HUDEP-2 (cell line): Measurements from ENCODE around the gene MAP1LC3C.
A peak's percentile ranks its signal among the peaks of the same experiment; 100 is the strongest.
"Not testable (repeated sequence)": the region's sequence is repeated elsewhere in the genome, so short reads cannot be mapped to it uniquely, and the experiment has no call there.

Experiments used
- DNase-seq, 76 experiments: peaks; one replicate each; lab custom pipeline; 2025; ENCODE audit not compliant: unreplicated experiment in 76 of 76; lab: John Stamatoyannopoulos, UW

The MAP1LC3C gene

GRCh38 chr1:241994171-241994570 lies 4.7 kb downstream of the MAP1LC3C start:
- no peak for DNase-seq

DNA sequence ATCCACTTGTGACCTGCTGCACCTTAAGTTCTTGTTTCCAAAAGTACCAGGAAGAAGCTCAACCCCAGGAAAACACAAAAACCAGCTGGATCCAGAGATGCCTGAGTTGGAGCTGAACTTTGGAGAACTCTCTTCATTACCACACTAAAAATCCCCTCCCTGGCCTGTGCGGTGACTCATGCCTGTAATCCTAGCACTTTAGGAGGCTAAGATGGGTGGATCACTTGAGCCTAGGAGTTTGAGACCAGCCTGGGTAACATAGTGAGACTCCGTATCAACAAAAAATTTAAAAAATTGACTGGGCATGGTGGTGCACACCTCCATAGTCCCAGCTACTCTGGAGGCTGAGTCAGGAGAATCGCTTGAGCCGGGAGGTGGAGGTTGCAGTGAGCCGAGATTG lies 6.2 kb downstream of the MAP1LC3C start:
- DNase-seq, result no peak

GRCh38 chr1:241990040-241990439 lies 8.9 kb downstream of the MAP1LC3C start:
- DNase-seq, result no peak

DNA sequence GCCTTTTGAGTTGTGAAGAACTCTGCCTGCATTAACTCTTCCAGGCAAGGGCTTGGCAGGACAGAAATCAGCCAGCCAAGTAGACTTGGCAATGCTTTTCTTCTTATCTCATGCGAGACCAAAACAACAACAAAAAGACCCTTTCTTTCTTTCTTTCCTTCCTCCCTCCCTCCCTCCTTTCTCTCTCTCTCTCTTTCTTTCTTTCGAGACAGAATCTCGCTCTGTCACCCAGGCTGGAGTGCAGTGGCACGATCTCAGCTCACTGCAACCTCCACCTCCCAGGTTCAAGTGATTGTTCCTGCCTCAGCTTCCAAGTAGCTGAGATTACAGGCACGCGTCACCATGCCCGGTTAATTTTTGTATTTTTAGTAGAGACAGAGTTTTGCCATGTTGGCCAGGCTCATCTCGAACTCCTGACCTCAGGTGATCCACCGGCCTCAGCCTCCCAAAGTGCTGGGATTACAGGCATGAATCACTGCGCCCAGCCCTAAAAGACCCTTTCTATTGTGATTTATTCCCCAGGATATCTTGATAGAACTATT lies 10.4 kb downstream of the MAP1LC3C start:
- DNase-seq, result not testable (repeated sequence)

DNA sequence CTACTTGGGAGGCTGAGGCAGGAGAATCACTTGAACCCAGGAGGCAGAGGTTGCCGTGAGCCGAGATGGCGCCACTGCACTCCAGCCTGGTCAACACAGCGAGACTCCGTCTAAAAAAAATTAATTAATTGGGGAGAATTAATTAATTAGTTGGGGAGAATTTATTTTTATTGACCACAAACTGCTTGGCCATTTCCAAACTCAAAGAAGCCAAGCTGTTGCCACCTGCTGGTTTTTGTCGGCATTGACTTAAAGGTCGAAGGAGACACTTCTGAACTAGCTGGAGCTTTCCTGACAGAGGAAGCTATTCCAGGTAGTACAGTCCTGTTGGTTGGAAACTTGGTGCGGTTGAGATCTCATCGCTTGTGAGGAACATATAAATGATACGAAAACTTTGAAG lies 13.1 kb downstream of the MAP1LC3C start:
- DNase-seq, result peak in 19 of 76 experiments; percentile 0 to 27 (median 5)

GRCh38 chr1:241979926-241980325 lies 19.0 kb downstream of the MAP1LC3C start:
- no peak for DNase-seq

GRCh38 chr1:241979071-241979470 lies 19.8 kb downstream of the MAP1LC3C start:
- DNase-seq, result no peak

DNA sequence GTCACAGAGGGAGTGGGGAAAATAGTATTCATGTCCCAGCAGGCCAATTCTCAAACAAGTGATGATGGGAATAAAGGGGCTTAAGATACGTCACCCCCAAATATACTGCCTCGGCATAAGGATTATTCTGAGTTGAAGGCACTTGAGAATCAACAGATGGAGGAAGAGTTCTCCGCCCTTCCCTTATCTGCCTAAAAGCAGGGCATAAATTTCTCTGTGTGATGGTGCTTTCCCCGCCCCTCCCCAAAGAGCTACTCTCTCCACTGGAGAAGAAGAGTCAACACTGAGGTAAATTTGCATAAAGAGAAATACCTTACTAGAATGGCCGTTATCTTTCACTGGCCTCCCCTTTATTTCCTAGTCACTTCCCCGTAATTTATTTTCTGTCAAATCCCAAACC lies 22.7 kb downstream of the MAP1LC3C start:
- DNase-seq, result peak in 2 of 76 experiments; percentile 3 to 14

GRCh38 chr1:241972703-241973369 lies 26.1 kb downstream of the MAP1LC3C start:
- no peak for DNase-seq

DNA sequence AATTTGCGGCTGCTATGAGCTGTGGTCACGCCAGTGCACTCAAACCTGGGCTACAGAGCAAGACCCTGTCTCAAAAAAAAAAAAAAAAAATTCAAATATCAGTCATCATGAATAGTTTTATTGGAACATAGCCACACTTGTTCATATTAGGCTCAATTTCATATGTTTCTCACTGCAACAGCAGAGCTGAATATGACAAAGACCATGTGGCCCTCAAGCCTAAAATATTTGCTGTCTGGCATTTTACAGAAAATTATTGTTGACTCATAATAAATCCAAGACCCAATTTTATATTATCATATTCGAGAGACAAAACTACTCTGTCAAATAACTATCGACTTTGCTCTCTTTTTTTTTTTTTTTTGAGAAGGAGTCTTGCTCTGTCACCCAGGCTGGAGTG lies 30.3 kb downstream of the MAP1LC3C start:
- no peak for DNase-seq

DNA sequence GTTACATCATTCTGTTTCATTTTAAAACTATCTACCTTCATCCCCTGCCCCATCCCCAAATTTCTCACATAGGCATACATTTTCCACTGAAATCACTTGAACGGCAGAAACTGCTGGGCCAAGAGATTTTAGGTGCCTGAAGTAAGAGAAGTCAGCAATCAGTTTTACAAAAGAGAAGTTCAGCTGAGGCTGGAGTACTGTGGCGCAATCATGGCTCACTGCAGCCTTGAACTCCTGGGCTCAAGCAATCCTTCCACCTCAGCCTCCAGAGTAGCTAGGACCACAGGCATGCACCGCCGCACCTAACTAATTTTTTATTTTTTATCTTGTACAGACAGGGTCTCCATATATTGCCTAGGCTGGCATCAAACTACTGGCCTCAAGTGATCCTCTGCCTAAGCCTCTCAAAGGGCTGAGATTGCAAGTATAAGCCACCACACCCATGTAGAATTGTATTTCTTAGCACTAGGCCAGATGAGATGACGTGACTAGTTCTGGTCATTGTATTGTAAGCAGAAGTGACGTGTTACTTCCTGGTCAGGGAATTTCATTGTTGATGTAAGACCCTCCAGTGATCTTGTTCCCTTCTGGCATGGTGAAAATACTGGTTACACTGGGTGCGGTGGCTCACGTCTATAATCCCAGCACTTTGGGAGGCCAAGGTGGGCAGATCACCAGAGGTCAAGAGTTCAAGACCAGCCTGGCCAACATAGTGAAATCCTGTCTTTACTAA lies 34.2 kb downstream of the MAP1LC3C start:
- DNase-seq, result no peak

DNA sequence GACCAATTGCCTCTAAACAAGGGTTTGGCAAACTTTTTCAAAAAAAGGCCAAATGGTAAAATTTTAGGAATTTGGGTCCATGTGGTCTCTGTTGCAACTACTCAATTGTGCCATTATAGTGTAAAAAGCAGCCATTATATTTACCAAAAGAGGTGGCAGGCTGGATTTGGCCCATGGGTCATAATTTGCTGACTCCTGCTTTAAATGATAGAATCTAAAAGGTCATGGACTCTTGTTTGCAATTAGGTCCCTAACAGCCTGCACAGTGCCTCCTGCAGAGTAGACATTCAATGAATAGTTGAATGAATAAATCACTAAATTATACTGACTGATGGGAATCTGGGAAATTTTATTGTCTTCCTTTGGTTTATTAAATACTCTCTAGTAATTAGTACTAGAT lies 35.2 kb downstream of the MAP1LC3C start:
- no peak for DNase-seq

GRCh38 chr1:241962153-241962552 lies 36.7 kb downstream of the MAP1LC3C start:
- DNase-seq, result no peak

DNA sequence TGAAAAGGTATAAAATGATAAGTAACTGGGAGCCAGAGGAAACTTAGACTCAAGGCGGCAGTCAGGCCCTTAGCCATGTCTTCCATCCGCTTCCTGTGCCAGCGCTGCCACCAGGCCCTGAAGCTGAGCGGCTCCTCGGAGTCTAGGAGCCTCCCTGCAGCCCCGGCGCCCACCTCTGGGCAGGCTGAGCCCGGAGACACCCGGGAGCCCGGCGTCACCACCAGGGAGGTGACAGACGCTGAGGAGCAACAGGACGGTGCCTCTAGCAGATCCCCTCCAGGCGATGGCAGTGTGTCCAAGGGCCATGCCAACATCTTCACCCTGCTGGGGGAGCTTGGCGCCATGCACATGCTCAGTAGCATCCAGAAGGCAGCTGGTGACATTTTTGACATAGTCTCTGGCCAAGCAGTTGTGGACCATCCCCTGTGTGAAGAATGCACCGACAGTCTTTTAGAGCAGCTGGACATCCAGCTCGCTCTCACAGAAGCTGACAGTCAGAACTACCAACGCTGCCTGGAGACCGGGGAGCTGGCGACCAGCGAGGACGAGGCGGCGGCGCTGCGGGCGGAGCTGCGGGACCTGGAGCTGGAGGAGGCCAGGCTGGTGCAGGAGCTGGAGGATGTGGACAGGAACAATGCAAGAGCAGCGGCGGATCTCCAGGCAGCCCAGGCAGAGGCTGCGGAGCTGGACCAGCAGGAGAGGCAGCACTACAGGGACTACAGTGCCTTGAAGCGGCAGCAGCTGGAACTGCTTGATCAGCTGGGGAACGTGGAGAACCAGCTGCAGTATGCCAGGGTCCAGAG lies 41.0 kb downstream of the MAP1LC3C start, which contains the start of gene BECN2:
BECN2 (plus strand) TSS at position 76 of the 803 bp plus-strand sequence; CDS start at position 76, 0 bp downstream.
- no peak for DNase-seq

DNA sequence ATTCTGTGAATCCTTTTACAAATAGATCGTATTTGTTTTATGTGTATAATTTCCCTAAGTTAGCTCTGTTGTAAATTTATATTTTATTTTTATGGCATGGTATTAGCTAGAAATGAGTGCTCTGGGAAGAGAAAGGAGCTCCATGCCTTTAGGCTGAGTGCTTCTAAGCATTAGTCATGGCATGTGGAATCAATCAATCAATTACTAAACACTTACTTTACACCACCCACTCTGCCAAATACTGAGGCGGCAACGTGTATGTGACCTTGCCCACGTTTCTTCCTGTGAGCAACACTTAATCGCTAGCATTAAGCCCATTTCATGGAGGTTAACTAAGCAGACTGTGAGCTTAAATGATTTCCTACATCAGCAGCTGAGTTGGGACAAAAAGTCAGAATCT lies 48.5 kb downstream of the MAP1LC3C start:
- DNase-seq, result no peak

DNA sequence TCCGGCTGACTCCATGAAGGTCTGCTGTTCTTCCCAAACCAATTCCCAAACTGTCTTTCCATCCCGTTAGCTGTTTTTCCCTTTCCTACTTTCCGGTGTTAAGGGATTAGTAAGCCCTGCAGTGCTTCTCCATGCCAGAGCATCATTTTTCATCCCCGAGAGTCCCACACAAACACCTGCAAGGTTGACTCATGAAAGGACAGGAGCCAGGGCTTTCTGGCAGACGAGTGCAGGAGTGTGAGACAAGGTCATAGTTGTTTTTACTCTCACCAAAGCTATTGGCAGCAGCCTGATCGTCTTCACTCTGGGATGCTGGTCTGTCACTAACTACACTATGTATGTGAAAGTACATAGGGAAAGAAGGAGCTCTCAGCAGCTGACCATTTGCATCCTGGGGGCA lies 51.5 kb downstream of the MAP1LC3C start:
- no peak for DNase-seq
